Eye (tissue), 1 donor: Measurements from ENCODE around the gene XG.
"Not testable (repeated sequence)": the region's sequence is repeated elsewhere in the genome, so short reads cannot be mapped to it uniquely, and the experiment has no call there.

Experiments used
- DNase-seq: peaks from one replicate; pipeline ENCODE4 v3.0.0-alpha.2; 2015

The XG gene

DNA sequence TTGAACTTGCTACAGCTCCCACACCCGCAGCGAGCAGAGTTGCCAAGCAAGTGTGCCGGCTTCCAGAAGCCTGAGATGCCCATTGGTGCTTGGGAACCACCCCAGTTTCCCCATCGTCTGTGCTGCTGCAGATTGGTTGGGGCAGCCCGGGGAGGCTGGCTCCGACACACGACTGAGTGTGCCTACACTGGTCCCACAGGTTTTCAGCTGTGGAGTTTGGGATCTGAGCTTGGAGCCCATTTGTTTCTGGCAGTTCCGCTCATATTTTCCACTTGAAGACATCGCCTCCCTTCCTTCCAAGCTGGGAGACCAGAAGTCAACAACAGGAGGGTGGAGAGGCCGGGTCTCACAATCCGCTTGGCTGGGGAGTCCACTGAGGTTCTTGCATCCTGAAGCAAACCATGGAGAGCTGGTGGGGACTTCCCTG lies at the start of gene XG:
Gene XG (plus strand): TSS at position 167 of the 427 bp plus-strand sequence. CDS start 235 bp downstream, at position 402.
- not testable (repeated sequence) for DNase-seq

DNA sequence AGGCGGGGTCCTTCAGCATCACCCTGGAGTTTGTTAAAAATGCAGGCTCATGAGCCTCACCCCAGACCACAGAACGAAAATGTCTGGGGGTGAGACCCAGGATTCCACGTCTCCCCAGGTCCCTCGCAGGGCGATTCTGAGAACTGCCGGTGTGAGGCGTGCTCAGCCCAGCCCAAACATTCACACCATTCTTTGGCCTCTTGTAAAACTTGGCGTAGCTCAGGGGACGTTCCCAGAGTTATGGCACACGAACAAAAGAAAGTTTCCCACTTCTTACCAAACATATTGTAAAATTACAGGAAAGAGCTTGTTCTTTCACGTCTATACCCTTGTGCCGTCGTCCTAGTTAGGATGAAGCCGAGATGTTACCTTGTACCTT lies 47.9 kb upstream of the XG start:
- DNase-seq, result no peak

DNA sequence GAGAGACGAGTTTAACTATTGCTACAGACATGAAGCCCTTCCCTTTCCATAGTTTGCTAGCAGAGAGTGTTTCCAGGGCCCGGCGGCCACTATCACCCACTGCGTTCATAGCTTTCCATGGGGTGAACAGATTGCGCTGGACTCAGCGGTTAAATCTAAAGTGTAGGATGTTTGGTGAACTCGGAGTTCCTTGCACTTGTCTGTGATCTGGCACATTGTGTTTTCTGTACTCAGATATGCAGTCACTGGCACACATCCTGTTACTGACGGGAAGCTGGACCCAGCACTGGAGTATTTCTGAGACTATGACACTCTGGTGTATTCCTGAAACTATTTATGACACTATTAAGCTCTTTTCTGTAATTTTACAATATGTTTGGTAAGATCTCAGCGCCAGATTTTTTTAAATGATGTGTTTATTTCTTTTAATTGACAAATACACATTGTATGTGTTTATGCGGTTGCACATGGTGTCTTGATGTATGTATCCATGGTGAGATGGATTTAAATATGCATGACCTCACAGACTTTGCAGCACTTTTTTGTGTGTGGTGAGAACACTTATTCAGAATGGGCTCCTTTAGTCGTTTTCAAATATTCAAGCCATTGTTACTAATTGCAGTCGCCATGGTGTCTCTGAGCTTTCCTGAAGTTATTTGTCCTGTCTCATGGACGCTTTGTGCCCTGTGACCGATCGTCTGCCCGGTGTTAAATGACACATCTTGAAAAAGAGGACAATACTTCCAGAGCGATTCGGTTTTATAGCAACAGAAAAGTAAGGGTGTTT lies 46.6 kb upstream of the XG start:
- DNase-seq, result no peak

DNA sequence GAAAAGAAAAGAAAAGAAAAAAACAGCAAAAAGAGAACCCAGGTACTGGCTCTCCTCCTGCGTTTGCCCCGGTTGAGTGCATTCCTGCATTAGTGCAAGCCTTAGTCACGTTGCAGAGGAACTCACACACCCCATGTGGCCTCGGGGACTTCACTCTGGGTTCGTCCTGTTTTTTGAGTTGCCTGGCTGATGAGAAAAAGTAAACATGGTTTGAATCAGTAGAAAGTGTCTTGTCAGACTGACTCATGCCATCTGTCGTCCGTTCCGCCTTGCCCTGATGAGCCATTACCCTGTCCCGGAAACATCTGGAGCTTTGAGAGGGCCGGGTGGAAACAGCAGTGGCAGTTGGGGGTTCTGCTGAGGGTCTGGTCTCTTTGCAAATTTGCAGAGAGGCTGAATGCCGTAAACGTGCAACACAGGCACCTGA lies 44.5 kb upstream of the XG start:
- peak; percentile 80 for DNase-seq

DNA sequence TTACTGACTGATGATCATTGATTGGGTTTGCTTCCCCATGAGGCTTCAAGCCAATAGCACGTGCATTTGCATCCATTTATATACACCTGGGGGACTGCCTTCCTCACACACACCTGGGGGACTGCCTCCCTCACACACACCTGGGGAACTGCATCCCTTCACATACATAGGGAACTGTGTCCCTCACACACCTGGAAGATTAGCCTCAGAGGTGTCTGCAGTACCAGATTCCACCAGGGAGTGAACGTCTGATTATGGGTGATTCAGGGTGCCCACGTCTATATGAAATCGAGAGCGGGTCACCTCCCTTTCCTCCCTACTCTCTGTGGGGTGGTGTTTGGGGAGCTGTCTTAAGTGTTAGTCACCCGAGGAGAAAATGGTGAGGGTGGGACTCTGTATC lies 43.8 kb upstream of the XG start:
- DNase-seq, result no peak

DNA sequence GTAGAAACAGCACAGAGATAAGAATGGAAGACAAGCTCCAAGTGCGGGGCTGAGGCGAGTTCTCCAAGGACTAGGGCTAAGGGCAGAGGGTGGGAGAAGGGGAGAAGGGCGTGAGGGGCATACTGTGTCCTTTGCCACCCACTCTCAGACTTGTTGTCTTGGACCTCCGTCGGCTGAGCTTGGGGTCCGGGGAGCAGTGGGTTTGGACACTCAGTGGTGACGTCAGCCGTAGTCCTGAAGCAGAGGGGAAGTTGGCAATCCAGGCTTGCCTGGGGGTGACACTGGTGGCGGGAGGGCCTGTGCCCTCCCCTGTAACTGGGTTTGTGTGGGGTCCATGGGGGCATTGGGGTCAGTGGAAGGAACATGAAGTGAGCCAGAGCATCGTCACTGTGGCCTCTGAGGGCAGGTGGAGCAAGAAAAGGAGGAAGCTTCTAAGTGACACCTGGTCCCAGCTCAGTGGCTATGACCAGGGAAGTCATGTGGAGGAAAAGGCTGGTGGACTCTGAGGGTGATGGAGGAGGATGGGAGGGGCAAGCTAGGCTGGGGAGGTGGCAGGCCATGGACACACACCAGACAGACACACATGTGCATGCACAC lies 43.1 kb upstream of the XG start:
- DNase-seq, result no peak

- DNase-seq, result no peak
These were observed 42.3 kb upstream of the XG start for GRCh38 chrX:2709556-2709955.

DNA sequence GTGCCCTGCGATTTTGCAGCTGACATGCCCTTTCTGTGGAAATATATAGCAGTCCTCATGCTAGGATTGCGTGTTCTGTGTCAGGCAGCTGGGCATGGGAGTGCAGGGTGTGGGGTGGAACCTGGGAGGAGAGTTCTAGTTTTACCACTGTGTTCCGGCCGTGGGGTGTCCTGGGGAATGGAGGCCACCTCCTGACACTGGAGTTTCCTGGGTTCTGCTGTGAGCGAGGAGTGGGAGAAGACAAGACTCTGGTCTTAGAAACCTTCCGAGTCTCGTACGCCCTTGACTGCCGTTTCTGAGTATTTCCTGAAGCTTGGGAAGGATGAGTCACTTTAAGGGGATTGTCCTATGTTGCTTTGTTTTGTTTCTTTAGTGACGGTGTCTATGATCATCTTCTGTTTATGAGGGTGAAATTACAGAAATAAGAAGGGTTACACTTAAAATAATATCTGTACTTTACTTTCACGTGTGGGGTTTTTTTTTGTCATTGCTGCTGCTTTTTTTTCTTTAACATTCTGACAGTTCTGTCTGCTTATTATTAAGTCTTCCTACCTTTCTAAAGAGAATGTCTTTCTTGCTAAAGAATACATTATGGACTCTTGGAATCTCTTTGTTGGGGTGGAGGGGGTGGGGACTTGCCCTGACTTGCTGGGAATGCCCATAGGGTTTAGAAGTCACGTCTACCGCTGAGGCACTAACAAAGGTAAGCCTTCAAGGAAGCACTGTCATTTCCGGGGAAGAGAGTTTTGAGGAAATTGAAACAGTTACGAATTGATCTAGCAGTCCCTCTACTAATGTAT lies 41.6 kb upstream of the XG start:
- DNase-seq, result no peak

- DNase-seq, result no peak
These were observed 40.4 kb upstream of the XG start for GRCh38 chrX:2711441-2711840.

- no peak for DNase-seq
These were observed 39.4 kb upstream of the XG start for GRCh38 chrX:2712428-2712827.

GRCh38 chrX:2712890-2713840 lies 38.7 kb upstream of the XG start:
- no peak for DNase-seq

- DNase-seq, result no peak
These were observed 37.3 kb upstream of the XG start for GRCh38 chrX:2714551-2714950.

GRCh38 chrX:2715066-2715600 lies 36.7 kb upstream of the XG start:
- DNase-seq, result no peak

GRCh38 chrX:2717312-2717711 lies 34.5 kb upstream of the XG start:
- no peak for DNase-seq

DNA sequence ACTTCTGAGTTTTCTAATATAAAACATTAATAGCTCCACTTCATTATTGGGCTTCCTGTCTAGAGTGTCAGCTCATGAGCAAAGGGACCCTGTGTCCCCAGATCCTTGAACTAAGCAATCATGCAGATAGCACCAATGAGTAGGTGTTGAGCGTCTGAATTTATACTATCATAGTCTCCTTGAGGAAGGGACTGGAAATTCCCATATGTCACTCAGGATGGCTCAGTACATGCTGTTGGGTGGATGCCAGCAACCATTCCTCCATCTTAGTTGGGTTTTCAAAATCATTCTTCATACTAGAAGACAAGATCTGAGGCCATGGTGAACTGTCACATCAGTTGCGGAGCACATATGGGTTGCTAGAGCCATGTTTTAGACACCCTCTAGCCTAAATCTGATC lies 33.0 kb upstream of the XG start:
- DNase-seq, result no peak

DNA sequence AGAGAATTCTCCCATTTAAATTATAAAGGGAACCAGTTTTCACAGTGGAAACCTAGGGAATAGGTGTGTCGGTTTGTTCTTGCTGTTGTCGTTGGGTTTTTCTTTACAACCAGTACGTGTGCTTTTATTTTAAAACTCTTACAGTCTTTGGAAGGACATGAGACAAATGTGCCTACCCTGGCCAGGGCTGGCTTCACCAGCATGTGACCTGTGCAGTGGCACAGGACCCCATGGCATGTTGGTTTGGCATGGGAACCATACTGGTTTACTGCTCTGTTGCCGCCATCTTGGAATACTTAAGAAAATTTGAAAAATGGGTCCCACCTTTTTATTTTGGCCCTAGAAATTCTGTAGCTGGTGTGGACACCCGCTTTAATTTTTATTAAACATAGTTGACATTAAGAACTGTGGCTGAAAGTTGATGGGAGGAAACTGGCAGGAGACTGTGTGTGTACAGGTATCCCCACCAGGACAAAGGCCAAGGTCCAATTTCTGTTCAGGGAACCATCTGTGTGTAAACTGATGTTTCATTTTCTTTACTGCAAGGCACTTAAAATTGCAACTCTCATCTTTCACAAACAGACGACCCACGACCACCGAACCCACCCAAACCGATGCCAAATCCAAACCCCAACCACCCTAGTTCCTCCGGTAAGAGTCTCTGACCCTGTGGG lies 31.9 kb upstream of the XG start:
- DNase-seq, result no peak

GRCh38 chrX:2723286-2723879 lies 28.5 kb upstream of the XG start:
- no peak for DNase-seq

DNA sequence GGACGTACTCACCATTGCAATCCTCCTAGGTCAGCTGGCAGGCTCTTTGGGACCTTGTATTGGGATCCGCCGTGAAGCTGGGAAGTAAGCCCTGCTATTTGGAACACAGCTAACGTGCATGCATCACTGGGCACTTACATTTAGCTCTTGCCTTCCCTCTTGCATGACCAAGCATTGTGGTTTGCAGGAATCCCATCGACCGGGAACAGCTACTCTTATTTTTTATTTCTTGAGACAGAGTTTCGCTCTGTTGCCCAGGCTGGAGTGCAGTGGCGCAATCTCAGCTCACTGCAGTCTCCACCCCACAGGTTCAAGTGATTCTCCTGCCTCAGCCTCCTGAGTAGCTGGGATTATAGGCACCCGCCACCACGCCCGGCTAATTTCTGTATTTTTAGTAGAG lies 24.6 kb upstream of the XG start:
- DNase-seq, result peak; percentile 29

GRCh38 chrX:2732076-2732475 lies 19.8 kb upstream of the XG start:
- no peak for DNase-seq

GRCh38 chrX:2732649-2733048 lies 19.2 kb upstream of the XG start:
- DNase-seq, result no peak

GRCh38 chrX:2733286-2733685 lies 18.6 kb upstream of the XG start:
- no peak for DNase-seq
